Measurements from ENCODE around the gene RPL27A.

Gene RPL27A

GRCh38 chr11:8698917-8699441 lies 16.4 kb downstream of the RPL27A start:
- in situ Hi-C loops (cut with HindIII; ENCODE audit: low sequenced_read_pairs), result no loop called here

GRCh38 chr11:8699903-8700302 lies 17.3 kb downstream of the RPL27A start:
- in situ Hi-C loops (cut with HindIII; ENCODE audit: low sequenced_read_pairs), result no loop called here

GRCh38 chr11:8701891-8702597 lies 19.5 kb downstream of the RPL27A start:
- in situ Hi-C loops (cut with HindIII; ENCODE audit: low sequenced_read_pairs), result no loop called here

DNA sequence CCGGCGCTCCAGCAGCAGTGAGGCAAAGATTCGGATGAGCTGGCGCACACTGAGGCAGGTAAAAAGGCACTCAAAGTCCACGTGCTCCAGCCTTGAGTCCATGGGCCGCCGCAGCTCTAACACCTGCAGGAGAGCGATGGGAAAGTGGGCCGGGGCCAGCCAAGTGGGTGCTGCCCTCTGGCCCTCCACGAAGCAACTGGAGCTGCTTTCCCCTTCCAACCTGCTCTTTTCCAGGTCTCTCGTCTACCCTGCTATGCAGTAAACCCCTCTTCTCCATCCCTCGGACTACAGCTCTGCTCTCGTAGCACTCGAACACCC lies 20.0 kb downstream of the RPL27A start:
- in situ Hi-C loops (cut with HindIII; ENCODE audit: low sequenced_read_pairs), result no loop called here

- in situ Hi-C loops (cut with HindIII; ENCODE audit: low sequenced_read_pairs), result no loop called here
Measured at GRCh38 chr11:8704136-8704535, 21.5 kb downstream of the RPL27A start.

DNA sequence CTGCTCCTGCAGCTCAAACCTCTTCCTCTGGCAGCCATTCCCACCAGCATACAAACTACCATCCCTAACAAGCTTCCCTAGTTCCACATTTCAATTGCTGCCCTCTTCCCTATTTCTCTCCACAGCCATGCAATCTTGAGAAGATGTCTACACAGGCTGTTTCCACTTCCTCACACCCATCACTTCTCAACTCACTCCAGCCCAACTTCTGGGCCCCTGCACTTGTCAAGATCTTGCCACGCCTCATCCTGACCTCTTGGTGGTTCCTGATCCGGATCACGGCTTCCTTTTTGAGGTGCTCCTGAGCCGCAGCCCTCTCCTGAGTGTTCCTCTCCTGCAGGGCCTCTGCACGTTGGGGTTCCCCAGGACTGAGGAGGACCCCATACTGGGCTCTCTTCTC lies 22.6 kb downstream of the RPL27A start:
- in situ Hi-C loops (cut with HindIII; ENCODE audit: low sequenced_read_pairs), result no loop called here

DNA sequence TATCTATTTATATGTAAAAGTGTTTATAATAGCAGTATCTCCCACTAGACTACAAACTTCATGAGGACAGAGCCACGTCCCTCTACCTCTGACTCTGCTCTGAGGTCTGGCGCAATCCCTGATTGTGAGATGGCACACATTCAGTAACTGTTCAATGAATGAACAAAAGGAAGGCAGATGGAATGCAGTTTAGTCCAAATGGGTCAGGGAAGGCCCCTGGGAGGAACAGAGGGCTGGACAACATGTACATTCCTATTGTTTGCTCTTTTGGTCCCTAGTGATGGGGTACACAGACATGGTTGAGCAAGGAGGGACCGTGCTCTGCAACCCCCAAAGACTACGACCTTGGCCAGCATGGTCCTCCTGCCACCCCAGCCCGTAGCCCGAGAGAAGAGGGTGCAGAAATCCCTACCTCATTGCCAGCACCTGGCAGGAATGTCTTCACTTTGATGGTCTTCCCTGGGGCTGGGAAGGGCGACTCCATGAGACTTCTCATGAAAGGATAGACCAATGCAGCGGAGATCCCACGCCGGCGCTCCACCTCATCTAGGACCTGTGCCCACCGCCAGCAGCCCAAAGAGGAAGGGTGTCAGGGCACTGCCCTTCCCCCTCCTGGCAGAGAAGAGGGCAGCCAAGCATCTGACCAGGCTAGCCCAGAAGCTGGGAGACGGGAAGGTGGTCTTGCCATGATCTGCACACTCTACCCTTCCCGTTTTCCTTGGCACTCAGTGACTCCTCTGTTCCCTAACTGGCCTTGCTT lies 24.3 kb downstream of the RPL27A start:
- in situ Hi-C loops (cut with HindIII; ENCODE audit: low sequenced_read_pairs), result no loop called here

DNA sequence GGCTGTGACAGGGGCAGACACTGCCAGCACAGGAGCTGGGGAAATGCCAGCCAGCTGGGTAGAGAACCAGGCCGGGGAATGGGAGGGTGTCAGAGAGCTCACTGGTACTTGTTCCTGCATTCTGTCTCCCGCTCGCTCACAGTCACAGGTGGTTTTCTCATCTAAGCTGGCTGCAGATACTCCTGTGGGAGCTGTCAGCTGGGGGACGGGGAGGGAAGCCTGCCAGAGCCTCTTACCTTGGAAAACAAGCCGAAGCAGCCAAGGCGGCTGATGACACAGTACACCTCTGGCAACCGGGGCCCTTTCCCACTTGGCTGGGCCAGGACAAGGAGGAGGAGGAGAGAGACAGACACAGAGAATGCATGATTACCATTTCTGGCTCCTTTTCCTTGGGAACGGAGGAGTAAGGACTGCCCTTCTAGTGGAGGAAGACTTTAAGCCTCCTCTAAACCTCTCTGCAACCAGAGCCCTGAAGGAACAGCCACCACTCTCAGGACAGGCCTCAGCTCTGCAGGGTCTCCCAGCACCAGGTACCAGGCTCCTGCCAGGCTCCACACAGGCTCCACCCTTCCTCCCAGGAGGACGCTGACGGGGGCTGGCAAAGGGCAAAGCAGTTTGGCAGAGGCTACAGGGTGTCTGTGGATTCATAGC lies 25.1 kb downstream of the RPL27A start:
- in situ Hi-C loops (cut with HindIII; ENCODE audit: low sequenced_read_pairs), result no loop called here

GRCh38 chr11:8709002-8709672 lies 26.5 kb downstream of the RPL27A start:
- in situ Hi-C loops (cut with HindIII; ENCODE audit: low sequenced_read_pairs), result no loop called here

DNA sequence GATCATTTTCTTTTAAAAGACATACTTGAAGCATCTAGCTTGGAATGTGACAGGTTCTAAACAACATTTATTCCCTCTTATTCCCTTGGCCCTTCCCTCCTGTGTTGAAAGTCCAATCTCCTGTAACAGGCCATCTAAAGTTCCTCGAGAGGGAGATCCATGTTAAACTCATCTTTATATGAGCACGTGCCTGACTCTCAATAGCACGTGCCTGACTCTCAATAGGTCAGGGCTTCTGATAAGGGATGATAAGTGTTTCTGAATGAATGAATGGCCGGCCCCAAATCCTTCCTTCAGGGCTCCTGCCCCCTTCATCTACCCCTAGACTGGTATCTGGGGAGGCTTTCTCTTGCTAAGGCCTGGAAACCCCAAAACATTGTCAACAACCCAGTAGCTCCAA lies 27.2 kb downstream of the RPL27A start:
- in situ Hi-C loops (cut with HindIII; ENCODE audit: low sequenced_read_pairs), result no loop called here

DNA sequence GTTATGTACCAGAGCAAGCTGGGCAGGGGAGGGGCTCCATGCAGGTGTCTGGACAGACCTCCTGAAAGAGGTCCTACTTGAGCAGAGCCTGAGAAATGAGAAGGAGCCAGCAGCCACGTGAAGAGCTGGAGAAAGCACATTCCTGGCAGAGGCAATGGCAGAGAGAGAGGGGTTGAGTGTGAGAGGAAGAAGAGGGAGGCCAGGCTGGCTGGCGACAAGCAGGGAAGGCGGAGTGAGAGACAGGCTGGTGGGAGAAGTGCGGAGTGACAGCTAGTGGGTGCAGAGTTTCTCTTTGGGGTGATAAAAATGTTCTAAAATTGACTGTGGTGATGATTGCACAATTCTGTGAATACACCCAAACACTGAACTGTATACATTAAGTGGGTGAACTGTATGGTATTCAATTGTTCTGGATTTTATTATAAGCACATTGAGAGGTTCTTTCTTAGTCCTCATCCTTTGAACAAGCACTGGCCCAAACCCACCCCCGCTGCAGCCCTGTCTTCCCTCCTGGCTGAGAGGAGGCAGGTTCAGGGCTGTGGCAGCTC lies 29.4 kb downstream of the RPL27A start:
- in situ Hi-C loops (cut with HindIII; ENCODE audit: low sequenced_read_pairs), result no loop called here

- in situ Hi-C loops (cut with HindIII; ENCODE audit: low sequenced_read_pairs), result no loop called here
Measured at GRCh38 chr11:8712506-8712905, 29.9 kb downstream of the RPL27A start.

- in situ Hi-C loops (cut with HindIII; ENCODE audit: low sequenced_read_pairs), result no loop called here
Measured at GRCh38 chr11:8713760-8714454, 31.3 kb downstream of the RPL27A start.

- in situ Hi-C loops (cut with HindIII; ENCODE audit: low sequenced_read_pairs), result no loop called here
Measured at GRCh38 chr11:8714622-8715225, 32.1 kb downstream of the RPL27A start.

DNA sequence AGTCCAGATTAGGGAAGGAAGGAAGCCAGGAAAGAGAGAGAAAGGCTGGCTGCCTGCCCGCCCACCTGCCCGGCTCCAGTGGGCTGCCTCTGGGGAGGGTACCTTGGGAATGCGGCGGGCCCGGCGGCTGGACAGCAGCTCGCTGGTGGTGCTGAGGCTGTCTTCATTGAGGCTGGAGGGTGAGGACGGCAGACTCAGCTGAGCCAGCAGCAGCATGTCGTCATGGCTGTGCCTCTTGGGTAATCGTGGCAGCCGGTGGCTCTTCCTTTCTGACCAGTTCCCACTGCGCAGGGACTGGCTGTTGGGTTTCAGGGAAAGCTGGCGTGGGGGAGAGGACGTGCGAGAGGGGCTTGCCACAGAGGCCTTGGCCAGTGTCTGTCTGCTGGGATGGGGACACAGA lies 32.9 kb downstream of the RPL27A start:
- in situ Hi-C loops (cut with HindIII; ENCODE audit: low sequenced_read_pairs), result no loop called here

GRCh38 chr11:8717544-8717875 lies 34.9 kb downstream of the RPL27A start:
- in situ Hi-C loops (cut with HindIII; ENCODE audit: low sequenced_read_pairs), result no loop called here

- in situ Hi-C loops (cut with HindIII; ENCODE audit: low sequenced_read_pairs), result no loop called here
Measured at GRCh38 chr11:8717876-8718753, 35.5 kb downstream of the RPL27A start.

- in situ Hi-C loops (cut with HindIII; ENCODE audit: low sequenced_read_pairs), result no loop called here
Measured at GRCh38 chr11:8719211-8719649, 36.6 kb downstream of the RPL27A start.

DNA sequence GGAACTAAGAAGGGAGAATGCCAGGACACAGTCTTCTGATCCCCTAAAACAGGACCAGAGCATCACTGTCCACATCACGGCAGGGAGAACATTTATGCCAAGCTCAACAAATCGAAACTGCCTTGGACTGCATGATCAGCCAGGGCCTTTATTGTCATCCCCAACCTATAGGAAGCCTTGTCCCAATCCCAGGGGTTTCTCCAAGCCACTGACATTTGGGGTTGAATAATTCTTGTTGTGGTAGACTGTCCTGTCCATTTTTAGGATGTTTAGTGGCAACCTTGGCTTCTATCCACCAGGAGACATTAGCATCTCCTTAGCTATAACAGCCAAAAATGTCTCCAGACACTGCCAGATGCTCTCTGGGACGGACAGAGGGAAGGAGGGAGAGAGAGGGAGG lies 37.1 kb downstream of the RPL27A start:
- in situ Hi-C loops (cut with HindIII; ENCODE audit: low sequenced_read_pairs), result no loop called here

Data from endothelial cell of hepatic sinusoid (primary cell).